H1 (cell line): Measurements from ENCODE around the gene MRPL55.

ENCODE experiments used
- CBX8 ChIP-seq: fragments of 300-800, 300-1000 bp; sonication (generic); IDR thresholded peaks from 2 replicates; pipeline ENCODE4 v1.7.1; 2016; ENCODE audit warnings: low read depth, low read length, borderline replicate concordance
- CEBPB ChIP-seq: IDR thresholded peaks from 2 replicates; pipeline ENCODE4 v1.6.1; 2012; ENCODE audit warnings: low read depth, low read length
- CTCF ChIP-seq, 3 experiments: IDR thresholded peaks; 1 replicate in 2 of 3; 2 replicates in 1 of 3; pipeline versions ENCODE4 v1.5.1 to v1.6.1; 2011; ENCODE audit warnings: low read length in 3 of 3, mild to moderate bottlenecking in 3 of 3, inconsistent platforms in 2 of 3, low read depth in 1 of 3, moderate library complexity in 1 of 3; ENCODE audit not compliant: insufficient read depth in 1 of 3; ENCODE audit errors: control extremely low read depth in 1 of 3
- YY1 ChIP-seq: IDR thresholded peaks from 2 replicates; pipeline ENCODE4 v1.6.1; 2011; ENCODE audit warnings: low read depth, mild to moderate bottlenecking, low read length

GRCh38 chr1:228079601-228080263 lies 29.4 kb downstream of the MRPL55 start:
- TF ChIP-seq YY1 (no peak), CEBPB (no peak), CBX8 (no peak), CTCF (IDR thresholded peaks at IDR 0.05; ENCODE audit: control extremely low read depth in 1 of 3, insufficient read depth in 1 of 3, low read depth in 1 of 3, low read length in 3 of 3) (no peak)
